Ascending aorta (tissue), 2 donors: ENCODE measurements around the gene SLC46A1. TPM values are rescaled to one million over a fixed set of nuclear protein-coding genes. Genes with fewer than 3 reads are reported as not detected.
A peak's percentile ranks its signal among the peaks of the same experiment; 100 is the strongest.

Experiments used
- DNase-seq, 2 donors: peaks; one replicate each; pipeline ENCODE4 v3.0.0-alpha.2; 2019; ENCODE audit warnings: low spot score in 2 of 2
- H3K27ac ChIP-seq, 2 donors: fragments of 200-600 bp; sonication (generic); one replicate each; pipeline ENCODE4 v1.5.1; 2016 to 2017; ENCODE audit warnings: mild to moderate bottlenecking in 1 of 2
- H3K27me3 ChIP-seq: fragments of 200-600 bp; sonication (generic); one replicate; pipeline ENCODE4 v1.5.1; 2017
- H3K36me3 ChIP-seq, 2 donors: fragments of 200-600 bp; sonication (generic); one replicate each; pipeline ENCODE4 v1.5.1; 2016
- H3K4me1 ChIP-seq, 2 donors: fragments of 200-600 bp; sonication (generic); one replicate each; pipeline ENCODE4 v1.5.1; 2016 to 2017; ENCODE audit warnings: mild to moderate bottlenecking in 1 of 2
- H3K4me3 ChIP-seq, 2 donors: fragments of 200-600 bp; sonication (generic); one replicate each; pipeline ENCODE4 v1.5.1; 2016 to 2017; ENCODE audit warnings: mild to moderate bottlenecking in 1 of 2
- H3K9me3 ChIP-seq, 2 donors: fragments of 200-600 bp; sonication (generic); one replicate each; pipeline ENCODE4 v1.5.1; 2016
- CTCF ChIP-seq, 3 experiments: fragments of 200-600 bp in 2 of 3; fragments of 450-650 bp in 1 of 3; sonication (generic) in 2 of 3; IDR thresholded peaks; one replicate each; pipeline ENCODE4 v1.5.1; 2016 to 2019; ENCODE audit warnings: antibody characterized with exemption in 3 of 3, mild to moderate bottlenecking in 1 of 3, moderate library complexity in 1 of 3
- intact Hi-C: fragments of 100-400 bp; cut with DNase I; formaldehyde crosslinking; loops from one replicate; pipeline ENCODE4 v1.15.1; 2023
- total RNA-seq: library from RNA; depleted of rRNA; stranded (reverse); fragments of >200 nt; gene quantifications from one replicate; pipeline ENCODE4 v1.1.0, GENCODE V29; 2016

SLC46A1 gene
- total RNA-seq, 1 donor from 2014 or later, result 9.7 TPM

GRCh38 chr17:28371245-28372202, 34.5 kb downstream of the SLC46A1 start, which contains the start of gene SARM1:
Gene SARM1 (plus strand): TSS chr17:28371694. CDS start chr17:28372033, 339 bp downstream.
- Histone ChIP-seq H3K36me3 (no peaks in the 10 kb centered on the region), H3K9me3 (no peaks in the 10 kb centered on the region), H3K4me3 (peak within 1 kb of the TSS; percentile 70 to 77), H3K27ac (peak within 1 kb of the TSS; percentile 75 to 86), H3K27me3 (no peaks in the 10 kb centered on the region), H3K4me1 (peaks cover 12% of the 10 kb centered on the region in 2 donors)
- intact Hi-C loops, result loop anchor here (1.0 kb wide), 1 partner anchor 36 kb away; the partner anchor contains the start of genes IFT20 and TNFAIP1
- peak; percentile 54 to 94 for DNase-seq
- TF ChIP-seq CTCF (IDR thresholded peaks at IDR 0.05), result no peak

- intact Hi-C loops, result loop anchor here (1.0 kb wide), 1 partner anchor 35 kb away; the partner anchor contains the start of genes IFT20 and TNFAIP1
- no peaks in the 10 kb centered on the region for H3K9me3 ChIP-seq
- no peaks in the 10 kb centered on the region for H3K36me3 ChIP-seq
- H3K27me3 ChIP-seq, result no peaks in the 10 kb centered on the region
- DNase-seq, result no peak
- peak overlapping the region; percentile 75 to 86 for H3K27ac ChIP-seq
- peak overlapping the region; percentile 70 to 77 for H3K4me3 ChIP-seq
- TF ChIP-seq CTCF (IDR thresholded peaks at IDR 0.05), result no peak
- peaks cover 12% of the 10 kb centered on the region in 2 donors for H3K4me1 ChIP-seq
Measured at GRCh38 chr17:28370744-28371103, 35.3 kb downstream of the SLC46A1 start.

- Histone ChIP-seq H3K27ac (peak within 1 kb of the TSS; percentile 75 to 86), H3K36me3 (no peaks in the 10 kb centered on the region), H3K4me1 (peaks cover 12% of the 10 kb centered on the region in 2 donors), H3K9me3 (no peaks in the 10 kb centered on the region), H3K4me3 (peak within 1 kb of the TSS; percentile 70 to 77), H3K27me3 (no peaks in the 10 kb centered on the region)
- no peak for TF ChIP-seq CTCF (IDR thresholded peaks at IDR 0.05)
- intact Hi-C loops, result no loop called here
- DNase-seq, result peak in 1 of 2 donors; percentile 83
Measured at GRCh38 chr17:28370035-28370743, 35.8 kb downstream of the SLC46A1 start, which contains the start of gene VTN. Gene VTN (minus strand): TSS chr17:28370307. CDS start chr17:28370203, 104 bp downstream.

- H3K27me3 ChIP-seq, result no peaks in the 10 kb centered on the region
- peaks cover 12% of the 10 kb centered on the region in 2 donors for H3K4me1 ChIP-seq
- no peak for DNase-seq
- H3K4me3 ChIP-seq, result no peak overlapping the region
- TF ChIP-seq CTCF (IDR thresholded peaks at IDR 0.05), result no peak
- H3K36me3 ChIP-seq, result peaks cover 0 to under 1% of the 10 kb centered on the region in 2 donors
- intact Hi-C loops, result no loop called here
- peak overlapping the region; percentile 75 to 86 for H3K27ac ChIP-seq
- H3K9me3 ChIP-seq, result no peaks in the 10 kb centered on the region
Measured at GRCh38 chr17:28369684-28370034, 36.4 kb downstream of the SLC46A1 start.

- no peaks in the 10 kb centered on the region for H3K9me3 ChIP-seq
- H3K27me3 ChIP-seq, result no peaks in the 10 kb centered on the region
- H3K27ac ChIP-seq, result no peak overlapping the region
- H3K4me3 ChIP-seq, result no peak overlapping the region
- intact Hi-C loops, result no loop called here
- H3K4me1 ChIP-seq, result peaks cover 12% of the 10 kb centered on the region in 2 donors
- no peak for TF ChIP-seq CTCF (IDR thresholded peaks at IDR 0.05)
- DNase-seq, result no peak
- H3K36me3 ChIP-seq, result peaks cover 0 to 6% of the 10 kb centered on the region in 2 donors
Measured at GRCh38 chr17:28368915-28369683, 36.9 kb downstream of the SLC46A1 start.
